HG02763 (cell line): ENCODE results near the gene PCDH12.
"Not testable (repeated sequence)": the region's sequence is repeated elsewhere in the genome, so short reads cannot be mapped to it uniquely, and the experiment has no call there.

ENCODE experiments used
- ATAC-seq: cut with Tn5 transposase; IDR thresholded peaks from one replicate; pipeline ENCODE4 v1.9.1; 2021; ENCODE audit warnings: mild to moderate bottlenecking, moderate library complexity; ENCODE audit not compliant: unreplicated experiment

PCDH12 gene

DNA sequence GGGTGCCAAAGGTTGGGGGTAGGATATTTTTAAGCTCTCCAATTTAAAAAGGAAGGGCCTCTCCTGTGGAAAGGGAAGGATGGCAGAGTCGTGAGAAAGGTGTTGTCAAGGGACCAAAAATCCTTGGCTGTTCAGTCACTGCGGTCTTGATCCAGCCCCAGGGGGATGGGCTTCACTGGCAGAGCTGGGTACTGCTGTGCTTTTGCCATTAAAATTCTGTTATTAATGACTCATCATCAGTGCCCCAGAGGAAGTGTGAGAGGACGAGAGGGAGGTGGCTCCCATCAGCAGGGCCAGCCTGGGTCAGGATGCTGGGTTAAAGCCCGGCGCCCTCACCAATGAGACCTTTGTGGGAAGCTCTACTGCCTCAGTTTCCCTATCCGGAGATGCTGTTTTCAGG is 16.7 kb downstream of the PCDH12 start:
- no peak for ATAC-seq

DNA sequence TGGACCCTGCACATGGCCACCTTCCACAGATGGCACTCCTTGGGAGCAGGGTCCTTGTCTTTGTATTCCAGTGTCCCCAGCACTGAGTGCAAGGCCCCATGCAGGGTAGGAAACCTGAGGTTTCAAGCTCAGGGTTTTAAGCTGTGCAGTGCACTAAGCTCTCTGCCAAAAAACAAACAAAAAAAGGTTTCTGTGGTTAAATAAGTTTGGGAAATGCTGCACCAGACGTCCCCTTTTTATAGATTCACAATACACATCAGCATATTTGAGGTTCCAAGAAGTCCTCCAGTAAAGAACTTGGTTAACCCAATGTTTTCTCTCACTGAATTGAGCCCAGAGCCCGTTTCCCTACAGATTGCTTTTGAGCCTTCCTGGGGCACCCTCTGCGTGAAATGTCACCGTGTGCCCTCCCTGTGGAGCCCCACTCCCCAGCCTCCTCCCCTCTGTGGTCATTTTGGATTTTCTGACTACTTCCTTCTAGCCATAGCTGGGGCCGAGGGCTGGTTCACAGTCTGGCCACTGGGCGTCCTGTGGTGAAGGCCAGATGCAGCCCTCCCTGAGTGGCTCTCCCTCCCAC is 17.2 kb downstream of the PCDH12 start:
- no peak for ATAC-seq

DNA sequence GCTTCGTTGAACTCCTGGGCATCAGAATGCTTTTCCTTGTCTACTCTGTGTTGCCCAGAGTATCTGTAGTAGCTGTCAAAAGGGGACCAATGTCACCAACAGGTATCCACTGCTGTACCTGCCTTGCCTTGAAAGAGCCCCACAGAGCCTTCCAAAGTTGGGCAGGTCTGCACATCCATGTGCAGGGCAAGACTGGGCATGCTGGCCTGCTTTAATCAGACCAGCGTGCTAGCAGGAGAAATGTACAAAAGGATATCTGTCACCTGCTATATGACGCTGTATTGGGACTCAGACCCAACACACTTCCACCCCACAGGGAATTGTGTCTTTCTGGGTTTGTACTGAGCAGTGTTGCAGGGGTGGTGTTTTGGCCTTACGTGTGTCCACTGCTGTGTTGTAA is 22.5 kb downstream of the PCDH12 start:
- ATAC-seq, result no peak

DNA sequence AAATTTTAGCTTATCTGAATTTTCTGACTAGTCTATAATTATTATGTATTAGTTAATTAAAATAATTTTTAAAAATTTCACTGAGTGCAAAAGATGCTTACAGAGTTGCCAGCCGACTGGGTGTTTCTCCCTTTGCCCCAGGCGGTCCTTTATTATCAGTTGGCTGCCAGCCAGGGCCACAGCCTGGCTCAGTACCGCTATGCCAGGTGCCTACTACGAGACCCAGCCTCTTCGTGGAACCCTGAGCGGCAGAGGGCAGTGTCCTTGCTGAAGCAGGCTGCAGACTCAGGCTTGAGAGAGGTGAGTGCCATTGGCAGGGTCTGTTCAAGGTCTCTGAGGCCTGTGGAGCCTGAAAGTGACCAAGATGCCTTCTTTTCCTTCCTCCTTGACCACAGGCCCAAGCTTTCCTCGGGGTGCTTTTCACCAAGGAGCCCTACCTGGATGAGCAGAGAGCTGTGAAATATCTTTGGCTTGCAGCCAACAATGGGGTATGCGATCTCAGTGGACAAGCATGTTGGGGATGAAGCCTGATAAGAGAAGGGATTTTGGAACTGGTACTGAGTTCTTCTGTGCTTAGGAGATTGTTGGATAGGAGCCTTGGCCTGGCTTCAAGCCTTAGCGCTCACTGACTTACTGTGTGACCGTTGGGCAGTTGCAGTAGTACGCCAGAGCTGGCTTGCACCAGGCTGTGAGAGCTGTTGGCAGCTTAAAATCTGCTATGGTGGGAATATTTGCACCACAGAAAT is 23.7 kb downstream of the PCDH12 start:
- ATAC-seq, result no peak

DNA sequence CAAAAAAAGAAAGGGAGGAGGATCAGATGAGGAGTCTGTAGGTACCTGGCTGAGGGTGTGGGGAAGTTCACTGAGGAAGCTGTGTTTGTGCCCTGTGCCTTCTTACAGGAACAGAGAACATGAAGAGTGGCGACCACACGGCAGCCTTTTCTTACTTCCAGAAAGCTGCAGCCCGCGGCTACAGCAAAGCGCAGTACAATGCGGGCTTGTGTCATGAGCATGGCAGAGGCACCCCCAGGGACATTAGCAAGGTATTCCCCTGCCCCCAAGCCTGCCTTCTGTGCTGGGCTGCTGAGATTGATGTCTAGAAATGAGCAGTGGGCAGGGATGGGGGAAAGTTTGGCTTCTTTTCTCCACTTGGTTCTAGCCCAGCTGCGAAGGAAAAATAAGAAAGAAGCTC is 24.9 kb downstream of the PCDH12 start:
- no peak for ATAC-seq

DNA sequence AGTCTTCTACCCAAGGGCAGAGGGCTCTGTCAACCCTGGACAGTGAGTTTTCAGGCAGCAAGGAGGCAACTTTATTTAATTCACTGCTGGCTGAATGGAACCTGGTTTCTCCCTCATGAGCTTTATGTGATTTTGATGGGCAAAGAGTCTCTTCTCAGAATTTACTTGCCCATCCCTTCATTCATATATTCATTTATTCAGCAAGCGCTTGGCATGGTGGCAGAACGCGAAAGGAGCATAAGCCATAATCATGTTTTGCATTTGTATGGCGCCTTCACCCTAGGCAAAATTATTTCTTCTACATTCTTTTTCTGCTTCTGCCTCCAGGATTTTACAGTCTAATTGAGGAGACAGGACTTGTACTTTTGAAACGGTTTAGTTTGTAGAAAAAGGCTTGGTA is 26.3 kb downstream of the PCDH12 start:
- no peak for ATAC-seq

DNA sequence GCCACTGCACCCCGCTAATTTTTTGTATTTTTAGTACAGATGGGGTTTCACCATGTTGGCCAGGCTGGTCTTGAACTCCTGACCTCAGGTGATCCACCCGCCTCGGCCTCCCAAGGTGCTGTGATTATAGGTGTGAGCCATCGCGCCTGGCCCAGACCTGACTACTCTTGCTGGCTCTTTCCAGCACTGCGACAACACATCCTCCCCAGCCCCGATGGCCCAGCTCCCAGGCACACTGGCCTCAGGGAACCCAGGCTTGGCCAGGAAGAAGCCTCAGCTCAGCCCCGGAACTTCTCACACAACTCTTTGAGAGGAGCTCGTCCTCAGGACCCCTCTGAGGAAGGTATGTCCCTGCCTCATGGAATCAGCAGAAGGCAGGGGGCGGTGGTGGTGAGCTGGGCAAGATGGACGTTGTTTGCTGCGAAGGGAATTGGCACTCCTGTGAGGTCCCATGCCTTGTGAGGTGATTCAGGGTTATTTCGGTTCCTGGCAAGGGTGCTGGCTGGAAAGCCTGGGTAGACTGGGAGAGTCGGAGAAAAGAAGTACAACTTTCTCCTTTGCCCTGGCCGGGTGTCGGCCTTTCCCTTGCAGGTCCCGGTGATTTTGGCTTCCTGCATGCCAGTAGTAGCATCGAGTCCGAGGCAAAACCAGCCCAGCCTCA is 28.5 kb downstream of the PCDH12 start:
- no peak for ATAC-seq

DNA sequence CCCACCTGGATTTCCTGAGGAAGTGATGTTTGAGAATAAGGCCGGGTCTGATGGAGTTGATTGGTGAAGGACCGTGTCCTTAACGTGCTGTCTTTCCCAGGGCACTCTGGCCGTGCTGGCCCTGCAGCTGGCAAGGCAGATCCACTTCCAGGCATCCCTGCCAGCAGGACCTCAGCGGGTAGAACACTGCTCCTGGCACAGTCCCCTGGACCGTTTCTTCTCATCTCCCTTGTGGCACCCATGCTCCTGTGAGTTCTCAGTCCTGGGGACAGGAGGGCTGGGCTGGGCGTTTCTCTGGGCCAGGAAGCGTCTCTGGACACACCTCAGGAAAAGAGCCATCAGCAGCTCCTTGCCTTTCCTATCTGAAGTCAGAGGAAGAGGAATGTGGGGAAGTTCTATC is 30.0 kb downstream of the PCDH12 start:
- ATAC-seq, result no peak

DNA sequence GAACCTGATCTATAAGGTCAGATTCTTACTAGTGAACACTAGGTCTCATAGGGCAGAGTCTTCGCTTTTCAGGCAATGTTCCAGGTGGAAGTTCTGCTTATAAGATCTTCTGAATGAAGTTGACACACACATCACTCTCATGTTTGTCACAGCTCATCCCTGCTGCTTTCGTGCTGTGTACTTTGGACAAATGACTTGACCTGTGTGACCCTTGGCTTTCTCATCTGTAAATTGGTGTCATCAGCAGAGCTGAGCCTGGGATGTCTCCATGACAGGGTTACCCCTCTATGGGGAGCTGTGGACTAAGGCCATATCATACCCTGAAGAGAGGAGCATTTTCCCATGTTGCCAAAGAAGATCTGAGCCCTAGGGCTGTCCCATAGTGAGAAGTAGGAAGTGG is 31.6 kb downstream of the PCDH12 start:
- no peak for ATAC-seq

DNA sequence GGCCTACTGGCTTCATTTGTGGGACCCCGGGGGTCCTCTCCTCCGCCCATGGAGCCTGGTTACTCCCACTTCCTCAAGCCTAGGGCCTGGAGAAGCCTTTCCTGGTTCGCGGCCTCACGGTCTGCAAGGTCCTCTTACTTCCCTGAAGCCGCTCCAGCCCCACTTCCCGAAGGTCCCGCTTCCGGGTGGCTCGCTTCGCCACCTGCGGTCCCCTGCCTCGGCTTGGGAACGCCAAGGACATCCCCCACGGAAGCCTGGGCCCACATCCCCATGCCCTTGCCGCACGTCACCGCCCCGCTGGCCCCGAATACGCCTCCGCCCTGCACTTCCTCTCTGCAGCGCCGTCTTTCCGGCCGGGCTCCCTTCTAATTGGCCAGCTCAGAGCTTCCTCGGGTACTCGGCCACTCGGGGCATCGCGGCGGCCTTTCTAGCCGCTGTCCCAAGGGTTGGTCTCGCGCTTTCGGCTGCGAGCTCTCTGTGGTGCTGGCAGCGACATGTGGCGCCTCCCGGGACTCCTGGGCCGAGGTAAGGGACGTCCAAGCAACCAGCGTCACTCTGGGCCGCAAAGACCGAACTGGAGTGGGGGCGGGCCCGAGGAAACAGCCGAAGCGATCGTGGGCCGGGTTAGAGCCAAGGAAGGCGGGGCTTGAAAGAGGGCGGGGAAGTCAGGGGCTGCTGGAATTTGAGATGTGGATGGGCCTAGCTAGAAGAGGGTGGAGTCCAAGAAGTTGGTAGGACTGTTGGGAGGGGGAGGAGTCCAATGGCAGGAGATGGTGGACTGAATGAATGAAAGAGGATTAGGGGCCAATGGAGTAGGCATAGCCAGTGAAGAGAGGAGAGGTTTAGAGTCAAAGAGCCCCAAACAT is 34.3 kb downstream of the PCDH12 start, which contains the start of gene DELE1:
TSS of gene DELE1 (plus strand) at position 424 of the 866 bp plus-strand sequence. CDS start at position 495, 71 bp downstream.
- ATAC-seq, result peak; percentile 97

DNA sequence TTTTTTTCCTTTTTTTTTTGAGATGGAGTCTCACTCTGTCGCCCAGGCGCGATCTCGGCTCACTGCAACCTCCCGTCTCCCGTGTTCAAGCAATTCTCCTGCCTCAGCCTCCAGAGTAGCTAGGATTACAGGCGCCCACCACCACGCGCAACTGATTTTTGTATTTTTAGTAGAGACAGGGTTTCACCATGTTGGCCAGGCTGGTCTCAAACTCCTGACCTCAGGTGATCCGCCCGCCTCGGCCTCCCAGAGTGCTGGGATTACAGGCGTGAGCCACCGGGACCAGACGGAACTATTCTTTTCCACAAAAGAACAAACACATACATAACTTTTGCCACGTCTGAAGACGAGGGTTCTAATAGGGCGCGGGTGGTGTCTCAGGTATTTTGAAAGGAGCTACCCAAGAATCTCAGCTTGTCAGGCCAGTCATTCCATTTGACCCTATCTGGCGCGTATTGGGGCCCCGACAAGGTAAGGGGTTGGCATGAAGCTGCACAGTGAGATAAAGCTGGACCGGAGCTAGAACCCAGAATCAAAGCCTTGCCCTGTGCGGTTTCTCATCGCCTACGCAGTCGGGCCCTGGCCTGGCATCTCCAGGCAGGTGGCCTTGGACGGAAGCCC is 35.1 kb downstream of the PCDH12 start:
- not testable (repeated sequence) for ATAC-seq

DNA sequence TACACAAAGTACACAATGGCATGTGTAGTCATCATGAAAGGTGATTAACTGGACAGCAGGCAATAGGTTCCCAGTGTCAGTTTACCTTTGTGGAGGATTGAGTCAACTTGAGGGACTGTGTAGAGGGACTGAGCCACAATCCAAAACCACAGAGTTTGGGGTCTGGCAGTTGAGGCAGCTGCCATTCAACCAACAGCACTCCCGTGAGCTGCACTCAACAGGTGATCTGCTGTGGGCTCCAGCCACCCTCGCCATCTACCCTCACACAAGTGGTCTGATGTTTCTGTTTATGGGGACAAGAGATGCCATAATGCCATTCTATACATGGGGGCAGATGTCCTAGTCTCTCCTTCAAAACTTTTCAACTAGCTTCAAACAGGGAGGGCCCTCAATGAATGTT is 37.2 kb downstream of the PCDH12 start:
- ATAC-seq, result no peak

DNA sequence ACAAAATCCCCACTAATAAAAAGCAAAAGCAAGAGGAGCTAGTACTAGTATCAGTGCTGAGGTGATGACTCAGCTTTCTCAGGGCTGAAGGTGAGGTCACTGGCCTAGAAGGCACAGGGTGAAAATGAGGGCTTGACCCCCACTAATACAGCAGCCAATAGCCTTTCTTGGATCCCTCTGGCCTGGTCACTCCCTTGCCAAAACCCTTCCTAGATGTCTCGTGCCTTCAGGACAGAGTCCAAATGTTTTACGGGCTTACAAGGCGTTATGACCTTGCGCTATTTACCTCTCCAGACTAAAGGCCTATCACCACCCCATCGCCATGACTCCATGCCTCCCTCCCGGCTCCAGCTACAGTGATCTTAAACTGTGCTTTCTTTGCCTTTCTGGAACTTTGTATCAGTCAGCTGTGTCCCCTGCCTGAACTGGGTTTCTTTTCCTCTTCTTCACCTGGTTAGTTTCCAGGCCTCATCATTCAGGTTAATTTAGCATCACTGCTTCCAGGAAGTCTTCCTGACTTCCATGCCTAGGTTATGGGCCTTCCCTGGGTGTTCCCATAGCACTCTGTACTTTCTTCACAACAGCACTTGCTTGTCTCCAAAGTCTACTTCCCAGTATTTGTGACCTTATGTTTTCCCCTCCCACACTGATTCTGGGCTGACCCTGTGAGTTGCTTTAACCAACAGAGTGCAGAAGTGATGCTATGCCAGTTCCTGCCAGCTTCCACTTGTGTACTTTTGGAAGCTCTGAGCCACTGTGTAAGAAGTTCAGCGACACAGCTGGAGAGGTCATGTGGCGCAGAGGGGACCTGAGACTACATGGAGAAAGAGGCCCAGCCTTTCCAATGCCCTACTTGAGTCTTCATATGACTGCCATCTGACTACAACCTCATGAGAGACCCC is 38.5 kb downstream of the PCDH12 start:
- ATAC-seq, result no peak

DNA sequence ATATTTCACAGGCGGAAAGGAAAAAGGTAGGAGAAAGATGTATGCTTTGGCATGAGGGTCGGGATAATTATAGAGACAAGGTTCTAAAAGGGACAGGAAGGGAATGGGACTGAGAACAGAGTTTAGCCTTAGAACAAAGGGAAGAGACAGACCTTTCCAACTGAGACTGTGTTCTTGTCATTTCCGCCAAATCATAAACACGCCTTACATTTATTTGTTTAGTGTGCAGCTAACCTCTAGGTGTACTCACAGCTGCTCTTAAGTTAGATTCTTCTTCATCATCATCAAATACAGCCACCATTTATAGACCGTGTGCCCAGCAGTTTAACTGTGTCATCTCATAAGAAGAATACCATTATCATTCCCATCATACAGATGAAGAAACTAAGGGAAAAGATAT is 40.2 kb downstream of the PCDH12 start:
- ATAC-seq, result no peak

DNA sequence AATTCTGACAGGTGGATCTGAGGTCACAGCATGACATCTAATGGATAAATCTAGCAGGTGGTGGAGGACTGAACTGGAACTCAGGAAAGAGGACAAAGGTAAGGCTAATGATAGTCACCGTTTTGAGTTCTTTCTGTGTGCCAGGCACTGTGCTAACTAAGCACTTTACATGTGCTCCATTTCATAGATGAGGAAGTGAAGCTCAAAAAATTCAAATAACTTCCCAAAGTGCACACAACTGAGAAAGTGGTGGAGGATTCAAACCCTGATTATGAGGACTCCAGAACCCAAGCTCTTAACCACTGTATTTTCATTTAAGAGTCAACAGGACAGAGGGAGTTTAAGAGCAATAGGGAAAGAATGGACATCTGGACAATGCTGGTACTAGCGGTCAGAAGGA is 41.5 kb downstream of the PCDH12 start:
- ATAC-seq, result no peak

DNA sequence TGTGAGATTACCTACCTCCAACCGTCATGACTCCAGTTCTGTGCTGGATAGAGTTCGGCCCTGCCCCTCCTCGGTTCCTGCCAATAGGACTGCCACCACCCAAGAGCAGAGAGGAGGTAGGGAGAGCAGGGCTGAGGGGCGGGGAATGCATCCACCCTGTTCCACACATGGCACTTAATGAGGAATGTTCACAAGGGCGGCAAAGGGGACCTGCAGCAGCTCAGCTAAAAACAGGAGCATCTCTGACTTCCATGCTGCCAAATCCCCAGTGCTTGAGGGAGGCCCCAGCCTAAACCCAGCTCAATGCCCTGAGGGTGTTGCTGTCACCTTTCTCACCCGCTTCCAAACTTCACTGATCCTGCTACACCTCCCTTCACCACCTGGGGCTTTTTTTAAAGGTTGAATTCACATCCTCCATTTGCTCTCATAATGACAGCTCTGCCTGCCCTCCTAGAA is 42.1 kb downstream of the PCDH12 start:
- ATAC-seq, result no peak

DNA sequence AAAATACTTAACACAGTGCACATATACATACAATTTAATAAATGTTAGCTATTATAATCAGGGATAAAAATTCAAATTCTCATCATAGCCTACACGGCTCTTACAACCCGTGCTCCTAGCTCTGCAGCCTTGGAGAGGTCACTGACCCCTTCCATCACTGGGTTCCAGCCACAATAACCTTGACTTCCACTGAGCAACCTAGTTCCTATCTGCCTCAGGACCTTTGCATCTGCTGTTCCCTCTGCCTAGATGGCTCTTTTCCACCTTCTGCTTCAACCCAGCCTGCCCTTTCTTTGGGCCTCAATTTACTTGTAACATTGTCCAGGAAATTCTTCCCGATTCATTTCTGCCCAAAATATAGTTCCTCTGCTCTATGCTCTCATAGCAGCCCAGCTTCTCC is 43.2 kb downstream of the PCDH12 start:
- no peak for ATAC-seq

DNA sequence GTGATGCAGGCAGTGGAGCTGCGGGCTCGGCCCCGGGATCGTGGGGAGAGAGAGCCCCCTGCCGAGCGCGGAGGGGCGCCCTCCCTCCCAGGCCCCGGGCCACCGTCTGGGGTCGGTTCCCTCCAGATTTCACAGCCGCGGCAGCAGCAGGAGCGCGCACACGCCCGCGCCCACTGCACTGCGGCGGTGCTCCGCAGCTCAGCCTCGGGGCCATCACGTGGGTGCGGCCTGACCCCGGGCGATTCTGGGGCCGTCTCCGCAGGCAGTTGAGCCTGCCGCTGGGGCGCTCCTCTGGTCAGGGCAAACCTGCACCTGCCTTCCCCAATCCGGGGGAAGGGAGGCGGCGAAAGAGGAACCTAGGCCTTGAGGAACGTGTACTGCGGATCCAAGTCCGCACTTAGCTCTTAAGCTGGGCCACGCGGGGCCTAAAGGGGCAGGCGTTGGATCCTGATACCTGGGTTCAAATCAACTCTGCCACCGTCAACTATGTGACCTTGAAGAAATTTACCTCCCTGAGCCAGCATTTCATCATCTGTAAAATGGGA is 43.7 kb downstream of the PCDH12 start:
- peak; percentile 70 for ATAC-seq

DNA sequence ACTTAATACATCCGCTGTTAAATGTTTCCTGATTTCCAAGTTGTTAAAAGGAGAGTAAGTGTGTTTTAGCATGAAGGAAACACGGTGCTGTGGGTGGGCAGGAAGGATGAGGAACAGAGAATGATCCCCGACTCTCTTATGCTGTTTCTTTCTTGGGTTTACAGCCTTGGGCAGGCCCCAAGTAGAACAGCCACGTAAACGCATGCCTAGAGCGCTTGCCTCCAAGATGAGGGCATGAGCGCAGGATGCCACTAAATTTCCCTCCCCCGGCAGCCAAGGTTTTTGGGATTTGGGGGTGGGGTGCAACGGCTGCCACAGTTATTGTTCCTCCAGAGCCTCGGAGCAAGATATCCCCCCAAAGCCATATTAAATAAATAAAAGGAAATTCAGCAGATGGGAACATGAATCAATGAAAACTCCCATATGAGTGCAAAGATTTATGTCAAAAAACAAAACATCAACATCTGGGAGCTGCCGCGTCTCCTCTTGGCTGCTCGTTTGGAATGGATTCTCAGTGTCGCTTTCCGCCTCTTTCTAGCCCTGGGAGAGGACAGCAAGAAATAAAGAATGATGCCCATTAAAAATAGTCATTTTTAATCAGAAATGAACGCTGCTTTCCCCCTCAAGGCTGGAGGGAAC is 44.3 kb downstream of the PCDH12 start:
- ATAC-seq, result no peak
